GM18858 (cell line): ENCODE results near the gene MSGN1.

Experiments
- ATAC-seq: cut with Tn5 transposase; IDR thresholded peaks from one replicate; pipeline ENCODE4 v1.9.1; 2021; ENCODE audit not compliant: unreplicated experiment

Gene MSGN1

GRCh38 chr2:17845806-17846205, 29.5 kb downstream of the MSGN1 start:
- no peak for ATAC-seq

- ATAC-seq, result no peak
Measured at GRCh38 chr2:17846676-17847075, 30.4 kb downstream of the MSGN1 start.

GRCh38 chr2:17847236-17847635, 31.0 kb downstream of the MSGN1 start:
- ATAC-seq, result no peak

- ATAC-seq, result no peak
Measured at GRCh38 chr2:17849275-17849674, 33.0 kb downstream of the MSGN1 start.

- no peak for ATAC-seq
Measured at GRCh38 chr2:17850151-17850550, 33.9 kb downstream of the MSGN1 start.

- ATAC-seq, result peak; percentile 88
Measured at GRCh38 chr2:17851731-17852585, 35.7 kb downstream of the MSGN1 start.

GRCh38 chr2:17853799-17854198, 37.5 kb downstream of the MSGN1 start:
- ATAC-seq, result no peak

GRCh38 chr2:17857021-17857420, 40.8 kb downstream of the MSGN1 start:
- no peak for ATAC-seq

- ATAC-seq, result no peak
Measured at GRCh38 chr2:17858064-17858463, 41.8 kb downstream of the MSGN1 start.

- ATAC-seq, result no peak
Measured at GRCh38 chr2:17863539-17863938, 47.3 kb downstream of the MSGN1 start.

GRCh38 chr2:17864676-17865075, 48.4 kb downstream of the MSGN1 start:
- no peak for ATAC-seq

GRCh38 chr2:17867133-17867532, 50.9 kb downstream of the MSGN1 start:
- no peak for ATAC-seq
